NOMO-1 (cell line): ENCODE measurements around the gene ALG10.
"Not testable (repeated sequence)": the region's sequence is repeated elsewhere in the genome, so short reads cannot be mapped to it uniquely, and the experiment has no call there.

Experiments used
- DNase-seq, 2 experiments: peaks; one replicate each; lab custom pipeline; 2025; ENCODE audit not compliant: unreplicated experiment in 2 of 2; lab: John Stamatoyannopoulos, UW

The ALG10 gene, protein sequence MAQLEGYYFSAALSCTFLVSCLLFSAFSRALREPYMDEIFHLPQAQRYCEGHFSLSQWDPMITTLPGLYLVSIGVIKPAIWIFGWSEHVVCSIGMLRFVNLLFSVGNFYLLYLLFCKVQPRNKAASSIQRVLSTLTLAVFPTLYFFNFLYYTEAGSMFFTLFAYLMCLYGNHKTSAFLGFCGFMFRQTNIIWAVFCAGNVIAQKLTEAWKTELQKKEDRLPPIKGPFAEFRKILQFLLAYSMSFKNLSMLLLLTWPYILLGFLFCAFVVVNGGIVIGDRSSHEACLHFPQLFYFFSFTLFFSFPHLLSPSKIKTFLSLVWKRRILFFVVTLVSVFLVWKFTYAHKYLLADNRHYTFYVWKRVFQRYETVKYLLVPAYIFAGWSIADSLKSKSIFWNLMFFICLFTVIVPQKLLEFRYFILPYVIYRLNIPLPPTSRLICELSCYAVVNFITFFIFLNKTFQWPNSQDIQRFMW

DNA sequence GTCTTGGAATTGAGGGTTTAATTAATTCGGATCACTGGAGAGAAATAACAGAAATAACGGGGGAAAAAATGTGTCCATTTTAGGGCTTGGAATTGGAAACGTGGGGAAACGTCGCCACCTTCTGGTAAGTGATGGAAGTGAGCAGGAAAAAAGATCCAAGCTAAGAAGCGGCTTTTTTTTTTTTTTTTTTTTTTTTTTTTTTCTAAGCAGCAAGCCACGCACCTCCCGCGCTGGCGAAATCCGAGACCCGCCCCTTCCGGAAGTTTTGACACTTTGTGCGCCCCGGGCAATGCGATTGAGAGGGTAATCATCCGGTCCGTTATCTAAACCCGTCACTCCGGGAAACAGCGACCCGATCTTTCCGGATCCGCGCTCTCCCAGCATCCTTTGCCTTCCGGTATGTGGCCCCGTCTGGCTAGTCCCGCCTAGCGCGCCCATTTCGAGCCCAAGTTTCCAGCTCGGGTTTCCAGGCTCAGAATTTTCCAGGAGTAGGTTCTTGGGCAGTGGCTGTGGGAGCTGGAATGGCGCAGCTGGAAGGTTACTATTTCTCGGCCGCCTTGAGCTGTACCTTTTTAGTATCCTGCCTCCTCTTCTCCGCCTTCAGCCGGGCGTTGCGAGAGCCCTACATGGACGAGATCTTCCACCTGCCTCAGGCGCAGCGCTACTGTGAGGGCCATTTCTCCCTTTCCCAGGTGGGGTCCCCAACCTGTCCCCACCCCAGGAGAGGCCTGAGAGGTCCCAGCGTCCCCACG, at the start of gene ALG10:
ALG10 (plus strand) TSS at position 418 of the 752 bp plus-strand sequence; CDS start at position 522, 104 bp downstream.
- DNase-seq, result peak; percentile 88 to 89

DNA sequence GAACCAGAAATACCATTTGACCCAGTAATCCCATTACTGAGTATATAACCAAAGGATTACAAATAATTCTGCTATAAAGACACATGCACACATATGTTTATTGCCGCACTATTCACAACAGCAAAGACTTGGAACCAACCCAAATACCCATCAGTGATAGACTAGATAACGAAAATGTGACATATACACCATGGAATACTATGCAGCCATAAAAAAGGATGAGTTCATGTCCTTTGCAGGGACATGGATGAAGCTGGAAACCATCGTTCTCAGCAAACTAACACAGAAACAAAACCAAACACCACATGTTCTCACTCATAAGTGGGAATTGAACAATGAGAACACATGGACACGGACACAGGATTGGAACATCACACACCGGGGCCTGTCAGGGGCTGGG, 49.4 kb upstream of the ALG10 start:
- DNase-seq, result not testable (repeated sequence)

DNA sequence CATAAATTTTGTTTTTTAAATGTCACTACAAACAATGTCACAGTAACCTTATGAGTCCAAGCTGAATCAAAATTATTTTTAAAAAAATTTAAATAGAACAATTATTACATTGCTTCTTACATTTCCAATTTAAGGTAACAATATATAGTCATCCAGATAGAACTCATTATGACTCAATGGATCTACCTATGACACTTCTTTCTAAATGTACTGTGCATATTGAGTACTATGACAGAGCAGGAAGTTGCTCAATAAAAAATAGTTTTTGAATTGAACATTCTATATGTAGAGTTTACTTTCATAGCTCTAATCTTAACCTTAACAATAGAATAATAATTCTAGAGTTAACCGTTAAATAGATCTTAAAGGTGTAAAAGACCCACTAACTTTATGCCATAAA, 44.4 kb upstream of the ALG10 start:
- no peak for DNase-seq

DNA sequence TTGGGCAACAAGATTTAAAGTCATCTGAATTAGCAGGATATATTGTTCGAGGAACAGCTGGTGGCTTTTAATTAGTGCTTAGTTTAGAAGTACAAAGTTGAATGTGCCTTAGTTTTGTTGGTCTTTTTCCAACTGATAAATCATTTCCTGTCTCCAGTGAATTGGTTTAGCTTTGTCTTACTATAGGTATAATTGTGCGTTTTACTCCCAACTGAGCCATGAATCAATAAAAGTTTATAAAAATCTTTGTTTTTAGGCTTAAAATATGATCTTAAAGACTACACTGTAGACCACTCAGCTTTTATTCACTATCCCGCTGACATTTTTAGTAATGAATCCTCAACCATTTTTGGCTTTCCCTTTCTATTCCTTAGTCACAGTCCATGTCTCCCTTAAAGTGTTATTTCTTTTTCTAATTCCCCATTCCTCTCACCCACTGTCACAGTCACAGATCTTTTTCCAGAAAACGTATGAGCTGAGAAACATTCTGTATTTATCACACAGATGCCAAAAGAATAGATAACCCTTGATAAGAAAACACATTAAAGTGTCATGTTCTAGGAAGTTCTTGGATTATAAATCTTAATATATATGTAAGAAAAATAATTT, 34.0 kb upstream of the ALG10 start:
- no peak for DNase-seq

DNA sequence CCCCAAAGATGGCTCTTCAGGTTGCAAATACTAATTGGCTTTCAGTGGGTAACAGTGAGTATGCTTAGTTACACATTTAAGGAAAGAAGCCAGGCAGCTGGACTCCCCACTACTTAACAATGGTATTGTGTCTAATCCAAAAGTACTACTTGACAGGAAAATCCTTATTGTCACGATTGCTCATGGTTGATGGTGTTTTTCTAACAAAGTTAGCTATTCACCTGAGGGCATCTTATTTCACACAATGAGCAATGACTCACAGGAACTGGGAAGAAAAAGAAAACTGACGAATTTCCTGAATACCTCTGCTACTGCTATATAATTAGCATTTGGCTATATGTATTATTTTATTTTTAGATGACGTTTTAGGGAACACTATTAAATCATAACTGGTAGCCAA, 33.4 kb upstream of the ALG10 start:
- no peak for DNase-seq

DNA sequence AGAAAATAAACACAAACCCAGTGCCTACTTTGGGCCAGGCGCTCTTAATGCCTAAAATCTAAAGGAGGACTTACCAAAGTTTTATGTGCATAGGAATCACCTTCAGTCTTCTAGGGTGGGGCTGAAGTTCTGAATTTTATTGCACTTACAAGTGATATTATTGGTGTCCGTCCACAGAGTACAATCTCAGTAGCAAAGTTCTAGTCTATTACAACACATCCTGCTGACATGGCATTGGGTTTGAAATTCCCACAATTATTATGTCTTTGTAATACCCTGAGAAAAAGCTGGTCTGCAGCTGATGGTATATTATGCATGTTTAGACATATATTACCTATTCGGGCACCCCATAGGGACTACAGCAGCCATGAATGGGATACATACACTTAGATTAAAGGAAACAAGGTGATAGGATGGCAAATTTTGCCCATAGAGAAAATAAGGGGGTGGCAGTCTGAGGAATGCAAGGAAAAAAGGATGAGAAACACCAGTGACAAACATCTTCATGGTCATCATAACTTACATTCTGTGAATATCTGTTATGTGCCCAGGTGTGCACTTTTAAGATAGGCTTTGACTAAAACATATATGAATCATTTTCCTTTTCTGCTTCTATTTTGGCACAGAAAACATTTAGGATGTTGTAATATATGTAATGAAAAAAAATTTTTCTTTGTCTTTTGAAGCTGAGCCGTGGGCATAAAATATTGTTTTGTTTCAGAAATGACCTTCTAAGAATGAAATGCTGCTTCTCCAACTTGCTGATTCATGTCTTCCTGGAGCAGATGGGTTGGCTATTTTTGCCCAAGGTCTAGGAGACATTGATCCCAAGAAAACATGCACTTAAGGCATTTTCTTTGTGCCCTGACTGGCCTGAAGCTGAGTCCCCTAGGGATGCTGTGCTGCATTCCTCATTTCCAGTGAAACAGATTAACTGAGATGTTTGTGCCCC, 27.2 kb upstream of the ALG10 start:
- no peak for DNase-seq

DNA sequence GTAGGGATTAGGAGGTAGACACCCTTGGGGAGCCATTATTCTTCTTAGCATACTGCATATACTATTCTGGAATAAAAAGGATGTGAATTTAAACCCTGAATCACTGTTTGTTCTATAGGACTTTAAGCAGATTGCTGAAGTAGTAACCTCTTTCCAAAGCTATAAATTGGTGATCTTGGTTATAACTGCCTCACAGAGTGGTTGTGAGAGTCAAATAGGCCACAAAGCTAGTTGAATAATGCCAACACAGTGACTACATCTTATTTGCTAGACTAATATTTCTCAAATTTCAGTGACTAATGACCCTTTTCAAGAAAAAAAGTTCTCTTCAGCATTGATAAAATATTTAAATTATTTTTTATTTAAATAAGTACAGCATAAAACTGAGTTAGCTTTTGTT, 13.5 kb upstream of the ALG10 start:
- not testable (repeated sequence) for DNase-seq

DNA sequence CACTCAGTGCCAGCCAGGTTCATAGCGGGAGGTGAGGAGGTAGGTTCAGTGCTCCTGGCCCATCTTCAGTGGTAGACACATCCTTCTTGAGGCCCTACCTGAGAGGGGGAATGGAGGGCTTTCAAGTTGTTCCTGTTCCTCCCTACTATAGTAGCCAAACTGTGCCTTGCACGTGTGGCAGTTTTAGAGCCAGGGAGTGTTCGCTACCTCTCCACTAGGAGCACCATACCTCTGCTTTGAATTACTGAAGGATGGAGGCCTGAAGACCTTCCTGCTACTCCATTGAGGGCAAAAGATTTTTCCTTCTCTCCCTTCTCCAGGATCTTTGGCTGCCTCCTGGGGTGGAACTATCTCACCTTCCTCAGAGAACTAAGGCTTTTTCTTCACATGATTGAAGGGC, 5.9 kb upstream of the ALG10 start:
- DNase-seq, result no peak

DNA sequence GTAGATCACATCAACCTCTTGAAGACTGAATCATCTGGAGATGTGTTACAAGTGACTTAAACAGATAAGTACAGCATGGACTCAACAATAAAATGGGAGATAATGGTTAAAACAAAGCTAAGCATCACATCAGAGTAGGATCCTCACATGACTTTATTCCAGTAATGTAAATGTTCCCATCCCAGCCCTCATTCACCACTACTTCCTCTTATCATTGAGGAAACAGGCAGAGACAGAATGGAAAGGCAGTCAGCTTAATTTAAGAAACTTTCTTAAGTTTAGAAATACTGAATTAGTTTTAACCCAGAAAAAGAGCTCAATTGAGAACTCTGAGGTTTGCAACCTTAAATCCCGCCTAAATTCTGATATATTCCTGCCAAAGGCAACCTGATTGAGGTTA, 1.2 kb upstream of the ALG10 start:
- DNase-seq, result peak in 1 of 2 experiments; percentile 12

DNA sequence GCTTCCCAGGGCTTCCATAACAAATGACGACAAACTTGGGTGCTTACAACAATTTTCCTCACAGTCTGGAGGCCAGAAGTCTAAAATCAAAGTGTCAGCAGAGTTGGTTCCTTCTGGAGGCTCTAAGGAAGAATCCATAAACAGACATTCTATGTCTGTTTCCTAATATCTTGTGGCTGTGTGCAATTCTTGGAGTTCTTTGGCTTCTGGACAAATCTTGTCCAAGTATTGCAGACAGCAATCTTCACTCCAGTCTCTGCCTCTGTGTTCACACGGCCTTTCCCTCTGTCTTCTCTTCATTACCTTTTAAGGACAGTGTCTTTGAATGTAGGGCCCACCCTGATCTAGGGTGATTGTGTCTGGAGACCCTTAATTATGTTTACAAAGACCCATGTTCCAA, 5.4 kb downstream of the ALG10 start:
- DNase-seq, result not testable (repeated sequence)

DNA sequence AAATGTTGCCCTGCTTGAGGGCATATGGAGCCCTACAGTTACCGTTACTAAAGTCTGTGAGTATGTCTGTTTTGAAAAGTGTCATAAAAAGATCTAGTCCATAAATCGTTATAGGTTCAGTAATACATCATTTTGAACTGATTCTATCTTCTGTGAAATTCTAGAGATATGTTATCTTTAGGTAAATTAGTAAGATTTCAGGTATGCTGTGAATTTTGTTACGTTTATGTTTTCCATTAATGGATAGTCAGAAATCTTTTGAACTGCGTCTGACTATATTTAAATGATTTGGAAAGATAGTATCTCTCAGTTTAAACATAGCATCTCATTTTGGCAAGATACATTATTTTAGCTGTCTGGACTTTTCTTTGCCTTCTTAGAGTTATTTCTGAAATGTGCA, 8.3 kb downstream of the ALG10 start:
- no peak for DNase-seq

DNA sequence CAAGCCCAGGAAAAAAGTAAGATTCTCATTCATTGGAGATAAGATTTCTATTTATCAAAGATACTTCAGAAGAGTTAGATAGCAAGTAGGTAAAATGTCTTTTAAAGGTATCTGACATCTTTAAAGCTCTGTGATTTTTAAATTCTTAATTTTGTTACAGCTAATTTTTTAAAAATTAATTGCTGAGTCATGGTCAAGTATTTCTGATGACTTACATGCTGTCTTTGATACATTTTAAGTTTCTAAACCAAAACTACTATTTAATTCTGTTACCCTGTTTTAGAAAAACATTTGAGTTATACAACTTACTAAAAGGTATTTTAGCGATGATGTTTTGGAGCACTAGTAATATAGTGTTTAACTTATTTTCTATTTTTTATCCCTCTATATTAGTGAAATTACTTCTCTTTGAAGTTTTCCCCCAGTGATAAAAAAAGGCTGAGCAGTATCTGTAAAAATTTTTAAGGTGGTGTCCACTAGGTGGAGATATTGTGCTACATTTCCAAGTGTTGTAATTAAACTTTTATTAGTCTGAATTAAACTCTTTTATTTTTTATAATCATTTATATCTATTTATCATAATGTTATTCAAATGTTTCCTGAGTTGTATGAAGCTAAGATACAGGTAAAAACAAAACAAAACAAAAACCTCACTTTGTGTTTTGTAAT, 11.5 kb downstream of the ALG10 start:
- DNase-seq, result peak in 1 of 2 experiments; percentile 30

DNA sequence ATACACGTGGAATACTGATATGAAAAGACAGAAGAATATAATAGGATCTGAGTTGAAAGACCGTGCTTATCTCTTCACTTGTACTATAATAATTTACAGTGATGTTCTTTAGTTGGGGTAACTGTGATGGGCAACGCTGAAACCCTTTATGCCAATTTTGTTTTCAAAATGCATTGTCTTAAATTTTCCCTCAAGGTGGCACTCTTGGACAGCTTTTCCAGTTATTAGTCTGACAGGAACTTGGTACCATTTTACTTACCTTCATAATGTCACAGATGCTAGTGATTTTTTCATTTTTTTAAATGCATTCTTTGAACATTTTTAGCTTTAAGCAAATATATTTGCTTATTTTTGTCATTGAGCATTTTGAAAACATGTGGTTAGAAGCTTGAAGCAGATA, 16.1 kb downstream of the ALG10 start:
- DNase-seq, result peak in 1 of 2 experiments; percentile 13

DNA sequence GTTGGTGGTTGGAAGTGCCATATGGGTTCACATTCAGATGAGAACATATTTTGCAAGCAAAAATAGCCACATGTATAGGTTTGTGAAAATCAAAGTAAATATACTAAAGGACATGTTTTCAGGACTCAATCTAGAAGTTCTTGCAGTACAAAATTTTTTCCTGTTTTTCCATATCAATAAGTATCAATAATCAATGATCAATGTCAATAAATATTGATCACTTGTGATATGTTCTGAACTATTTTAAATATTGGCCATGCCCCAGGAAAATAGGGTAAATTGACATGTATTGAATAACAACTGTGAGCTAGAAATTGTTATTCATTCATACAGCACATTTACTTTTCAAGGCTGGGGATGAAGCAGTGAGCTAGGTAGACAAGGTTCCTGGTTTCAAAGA, 24.3 kb downstream of the ALG10 start:
- no peak for DNase-seq

DNA sequence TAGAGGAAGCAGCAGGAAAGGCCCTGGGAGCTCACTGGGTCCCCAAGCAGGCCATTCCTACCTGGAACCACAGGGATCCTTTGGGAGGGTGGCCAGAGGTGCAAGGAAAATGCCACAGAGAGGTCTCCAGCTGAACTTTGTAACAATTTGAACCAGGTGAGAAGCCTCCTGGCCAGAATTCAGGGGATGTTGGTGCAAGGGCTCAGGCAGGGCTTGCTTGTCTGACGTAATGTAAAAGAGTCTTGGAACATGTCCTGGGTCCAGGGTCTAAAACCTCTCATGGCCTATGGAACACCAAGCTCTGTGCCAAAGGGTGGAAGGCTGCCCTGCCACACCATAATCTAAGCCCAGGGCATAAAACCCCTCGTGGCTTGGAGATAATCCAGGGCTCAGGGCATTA, 25.6 kb downstream of the ALG10 start:
- DNase-seq, result not testable (repeated sequence)

DNA sequence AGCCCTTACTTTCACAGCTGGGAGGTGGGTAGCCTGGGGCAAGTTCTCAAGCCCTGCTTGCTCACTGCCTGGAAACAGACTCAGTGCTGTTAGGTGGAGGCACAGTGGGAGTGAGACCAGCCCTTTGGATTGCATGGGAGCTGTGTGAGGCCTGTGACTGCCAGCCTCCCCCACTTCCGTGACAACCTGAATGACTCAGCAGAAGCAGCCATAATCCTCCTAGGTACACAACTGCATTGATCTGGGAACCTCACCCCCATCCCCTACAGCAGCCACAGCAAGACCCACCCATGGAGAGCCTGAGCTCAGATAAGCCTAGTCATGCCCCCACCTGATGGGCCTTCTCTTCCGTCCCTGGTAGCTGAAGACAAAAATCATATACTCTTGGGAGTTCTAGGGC, 26.4 kb downstream of the ALG10 start:
- no peak for DNase-seq

DNA sequence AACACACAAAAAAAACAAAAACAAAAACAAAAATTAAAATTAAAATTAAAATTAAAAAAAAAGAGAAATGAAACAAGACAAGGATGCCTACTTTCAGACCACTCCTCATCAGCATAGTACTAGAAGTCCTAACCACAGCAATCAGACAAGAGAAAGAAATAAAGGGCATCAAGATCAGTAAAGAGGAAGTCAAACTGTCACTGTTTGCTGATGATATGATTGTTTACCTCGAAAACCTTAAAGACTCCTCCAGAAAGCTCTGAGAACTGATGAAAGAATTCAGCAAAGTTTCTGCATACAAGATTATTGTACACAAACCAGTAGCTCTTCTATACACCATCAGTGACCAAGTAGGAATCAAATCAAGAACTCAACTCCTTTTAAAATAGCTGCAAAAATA, 29.2 kb downstream of the ALG10 start:
- DNase-seq, result no peak

DNA sequence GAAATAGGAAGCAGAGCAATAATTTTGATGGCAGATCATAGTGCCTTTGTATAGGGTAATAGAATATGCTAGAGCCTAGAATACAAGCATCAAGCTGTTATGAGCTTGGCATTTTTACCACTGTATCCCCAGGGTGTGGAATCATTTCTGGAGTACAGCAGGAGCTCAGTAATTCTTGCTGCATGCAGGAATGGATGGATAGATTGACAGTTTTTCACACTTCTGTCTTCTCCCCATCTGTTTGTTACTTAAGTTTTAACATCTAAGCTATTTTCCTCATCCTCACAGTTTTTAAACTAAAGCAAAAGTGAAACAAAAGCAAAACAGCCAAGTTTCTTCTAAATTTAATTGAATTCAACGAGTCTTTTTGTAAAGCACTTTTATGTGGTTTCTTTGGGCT, 32.6 kb downstream of the ALG10 start:
- DNase-seq, result no peak
